HG03095 (cell line): ENCODE measurements around the gene MTMR12.
A peak's percentile ranks its signal among the peaks of the same experiment; 100 is the strongest.

Source experiments
- ATAC-seq: cut with Tn5 transposase; IDR thresholded peaks from one replicate; pipeline ENCODE4 v1.9.1; 2021; ENCODE audit warnings: moderate library complexity; ENCODE audit not compliant: unreplicated experiment

Gene MTMR12

GRCh38 chr5:32276173-32276853, 36.4 kb downstream of the MTMR12 start:
- ATAC-seq, result peak; percentile 39

GRCh38 chr5:32275396-32275741, 37.4 kb downstream of the MTMR12 start:
- no peak for ATAC-seq

GRCh38 chr5:32274548-32275395, 38.0 kb downstream of the MTMR12 start:
- no peak for ATAC-seq

- ATAC-seq, result no peak
Observed at GRCh38 chr5:32273821-32274220, 38.9 kb downstream of the MTMR12 start.

GRCh38 chr5:32272746-32273145, 40.0 kb downstream of the MTMR12 start:
- no peak for ATAC-seq

- ATAC-seq, result no peak
Observed at GRCh38 chr5:32270946-32271345, 41.8 kb downstream of the MTMR12 start.

GRCh38 chr5:32270178-32270577, 42.6 kb downstream of the MTMR12 start:
- ATAC-seq, result no peak

GRCh38 chr5:32265902-32266301, 46.8 kb downstream of the MTMR12 start:
- no peak for ATAC-seq

GRCh38 chr5:32264957-32265572, 47.7 kb downstream of the MTMR12 start:
- no peak for ATAC-seq

GRCh38 chr5:32263684-32264083, 49.1 kb downstream of the MTMR12 start:
- no peak for ATAC-seq

- peak; percentile 81 for ATAC-seq
Observed at GRCh38 chr5:32261198-32261597, 51.5 kb downstream of the MTMR12 start.

- no peak for ATAC-seq
Observed at GRCh38 chr5:32259033-32259432, 53.7 kb downstream of the MTMR12 start.

GRCh38 chr5:32258424-32258823, 54.3 kb downstream of the MTMR12 start:
- ATAC-seq, result no peak

GRCh38 chr5:32255540-32255900, 57.2 kb downstream of the MTMR12 start:
- ATAC-seq, result no peak

- no peak for ATAC-seq
Observed at GRCh38 chr5:32254881-32255539, 57.7 kb downstream of the MTMR12 start.

- no peak for ATAC-seq
Observed at GRCh38 chr5:32251871-32252458, 60.8 kb downstream of the MTMR12 start.

- ATAC-seq, result no peak
Observed at GRCh38 chr5:32249668-32250067, 63.1 kb downstream of the MTMR12 start.

- no peak for ATAC-seq
Observed at GRCh38 chr5:32245742-32246141, 67.0 kb downstream of the MTMR12 start.

GRCh38 chr5:32244017-32244416, 68.7 kb downstream of the MTMR12 start:
- no peak for ATAC-seq

- ATAC-seq, result no peak
Observed at GRCh38 chr5:32241034-32241783, 71.5 kb downstream of the MTMR12 start.
